Mesothelial cell of epicardium (in vitro differentiated cells): ENCODE data around the gene NEK11. TPM values are rescaled to one million over a fixed set of nuclear protein-coding genes. Genes with fewer than 3 reads are reported as not detected.

Source experiments
- DNase-seq, 2 experiments: peaks; one replicate each; pipeline ENCODE4 v3.0.0; 2021; ENCODE audit warnings: low spot score in 2 of 2; ENCODE audit not compliant: unreplicated experiment in 2 of 2
- H3K27ac Mint-ChIP-seq: 2 replicates; pipeline ENCODE4 v1.8.0; 2021; ENCODE audit warnings: mixed read lengths
- H3K27me3 Mint-ChIP-seq: 2 replicates; pipeline ENCODE4 v1.8.0; 2021; ENCODE audit warnings: low read depth, mixed read lengths
- H3K36me3 Mint-ChIP-seq: 2 replicates; pipeline ENCODE4 v1.8.0; 2021; ENCODE audit warnings: mixed read lengths
- H3K4me1 Mint-ChIP-seq: 2 replicates; pipeline ENCODE4 v1.8.0; 2021; ENCODE audit warnings: mixed read lengths
- H3K4me3 Mint-ChIP-seq: 2 replicates; pipeline ENCODE4 v1.8.0; 2021; ENCODE audit warnings: mild to moderate bottlenecking, moderate library complexity, mixed read lengths
- H3K9me3 Mint-ChIP-seq: 2 replicates; pipeline ENCODE4 v1.8.0; 2021; ENCODE audit warnings: mixed read lengths
- total RNA-seq: library from RNA; stranded (reverse); gene quantifications from 3 replicates; pipeline ENCODE4 v1.2.1, GENCODE V29; 2021
- TF ChIP-seq, protein P1 (sequence below): fragments of 200-600 bp; sonication (generic); IDR thresholded peaks from one replicate; pipeline ENCODE4 v1.5.0; 2021; ENCODE audit warnings: antibody characterized with exemption; ENCODE audit not compliant: unreplicated experiment

Gene NEK11
- total RNA-seq, 1 donor from 2014 or later: 11.3 TPM

DNA sequence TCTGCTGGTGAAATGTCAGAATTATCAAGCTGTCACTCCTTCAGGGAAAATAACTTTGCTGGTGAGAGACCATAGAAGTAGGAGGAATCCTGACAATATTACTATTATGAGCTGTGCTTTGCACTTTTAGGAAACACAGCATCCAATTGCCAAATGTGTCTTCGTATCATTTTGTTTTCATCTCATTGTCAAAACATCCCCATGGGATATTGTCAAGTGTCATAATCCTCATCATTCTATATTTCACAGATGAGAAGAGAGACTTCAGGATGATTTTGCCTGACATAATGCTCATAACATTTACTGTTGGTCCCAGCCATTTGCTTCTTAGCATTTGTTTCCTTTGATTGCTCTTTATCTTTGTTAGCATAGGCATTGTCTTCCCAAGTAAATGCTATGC, 234.4 kb downstream of the NEK11 start:
- TF ChIP-seq, protein P1, sequence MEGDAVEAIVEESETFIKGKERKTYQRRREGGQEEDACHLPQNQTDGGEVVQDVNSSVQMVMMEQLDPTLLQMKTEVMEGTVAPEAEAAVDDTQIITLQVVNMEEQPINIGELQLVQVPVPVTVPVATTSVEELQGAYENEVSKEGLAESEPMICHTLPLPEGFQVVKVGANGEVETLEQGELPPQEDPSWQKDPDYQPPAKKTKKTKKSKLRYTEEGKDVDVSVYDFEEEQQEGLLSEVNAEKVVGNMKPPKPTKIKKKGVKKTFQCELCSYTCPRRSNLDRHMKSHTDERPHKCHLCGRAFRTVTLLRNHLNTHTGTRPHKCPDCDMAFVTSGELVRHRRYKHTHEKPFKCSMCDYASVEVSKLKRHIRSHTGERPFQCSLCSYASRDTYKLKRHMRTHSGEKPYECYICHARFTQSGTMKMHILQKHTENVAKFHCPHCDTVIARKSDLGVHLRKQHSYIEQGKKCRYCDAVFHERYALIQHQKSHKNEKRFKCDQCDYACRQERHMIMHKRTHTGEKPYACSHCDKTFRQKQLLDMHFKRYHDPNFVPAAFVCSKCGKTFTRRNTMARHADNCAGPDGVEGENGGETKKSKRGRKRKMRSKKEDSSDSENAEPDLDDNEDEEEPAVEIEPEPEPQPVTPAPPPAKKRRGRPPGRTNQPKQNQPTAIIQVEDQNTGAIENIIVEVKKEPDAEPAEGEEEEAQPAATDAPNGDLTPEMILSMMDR: no peak
- Mint-ChIP-seq H3K27me3 (no peaks in the 10 kb centered on the region), H3K4me1 (no peaks in the 10 kb centered on the region), H3K36me3 (no peaks in the 10 kb centered on the region), H3K27ac (no peak overlapping the region), H3K9me3 (peaks cover 21% of the 10 kb centered on the region), H3K4me3 (no peak overlapping the region)
- no peak for DNase-seq

DNA sequence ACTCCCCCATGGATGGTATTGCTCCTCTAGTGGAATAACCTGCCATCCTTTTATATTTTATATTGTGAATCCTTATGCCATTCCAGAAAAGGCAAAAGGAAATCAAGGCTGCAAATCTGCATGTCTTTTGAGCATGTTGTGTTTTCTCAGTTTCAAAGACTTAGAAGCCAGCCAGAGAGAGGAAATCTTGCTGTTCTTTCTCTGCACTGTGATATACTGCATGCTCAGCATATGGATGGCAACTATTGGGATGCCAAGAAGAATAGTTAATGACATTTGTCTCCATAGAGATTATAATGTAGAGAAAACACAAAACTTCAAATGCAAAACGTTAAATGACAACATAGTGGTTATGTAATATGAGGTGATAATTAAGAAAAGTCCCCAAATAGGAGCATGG, 248.9 kb downstream of the NEK11 start:
- no peaks in the 10 kb centered on the region for H3K36me3 Mint-ChIP-seq
- H3K27me3 Mint-ChIP-seq: no peaks in the 10 kb centered on the region
- H3K9me3 Mint-ChIP-seq: no peaks in the 10 kb centered on the region
- H3K27ac Mint-ChIP-seq: no peak overlapping the region
- TF ChIP-seq, protein P1: no peak
- H3K4me1 Mint-ChIP-seq: peaks cover 3% of the 10 kb centered on the region
- DNase-seq: no peak
- H3K4me3 Mint-ChIP-seq: no peak overlapping the region

DNA sequence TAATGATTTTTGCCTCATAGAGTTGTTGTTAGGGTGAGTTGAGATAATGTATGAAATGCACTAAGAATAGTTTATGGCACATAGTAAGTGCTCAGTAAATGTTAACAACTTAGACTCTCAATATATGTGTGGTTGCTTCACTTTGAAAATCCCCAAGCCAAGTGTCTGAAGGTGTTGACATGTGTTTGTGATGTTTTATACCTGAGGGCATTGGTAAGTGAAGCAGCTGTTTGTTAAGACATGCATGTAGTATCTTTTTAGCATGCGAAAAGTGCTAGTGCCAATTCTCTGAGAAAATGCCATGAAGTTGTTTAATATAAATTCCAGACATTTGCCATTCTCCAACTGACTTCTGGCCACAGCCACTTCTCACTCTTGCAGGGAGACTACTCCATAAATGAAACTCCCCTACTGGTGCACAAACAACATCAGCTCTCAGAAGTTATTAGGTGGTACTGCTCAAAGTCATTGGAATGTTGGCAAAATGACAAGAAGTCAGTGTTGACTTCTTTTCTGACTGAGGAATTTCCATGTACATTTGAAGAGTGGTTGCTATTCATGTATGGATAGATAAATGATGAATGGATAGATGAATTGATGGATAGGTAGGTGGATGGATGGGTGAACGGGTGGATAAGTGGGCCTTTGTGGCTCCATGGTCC, 251.3 kb downstream of the NEK11 start:
- TF ChIP-seq, protein P1: no peak
- no peak for DNase-seq
- Mint-ChIP-seq H3K27ac (no peak overlapping the region), H3K36me3 (no peaks in the 10 kb centered on the region), H3K4me3 (no peak overlapping the region), H3K27me3 (peaks cover 6% of the 10 kb centered on the region), H3K9me3 (no peaks in the 10 kb centered on the region), H3K4me1 (peaks cover 3% of the 10 kb centered on the region)

DNA sequence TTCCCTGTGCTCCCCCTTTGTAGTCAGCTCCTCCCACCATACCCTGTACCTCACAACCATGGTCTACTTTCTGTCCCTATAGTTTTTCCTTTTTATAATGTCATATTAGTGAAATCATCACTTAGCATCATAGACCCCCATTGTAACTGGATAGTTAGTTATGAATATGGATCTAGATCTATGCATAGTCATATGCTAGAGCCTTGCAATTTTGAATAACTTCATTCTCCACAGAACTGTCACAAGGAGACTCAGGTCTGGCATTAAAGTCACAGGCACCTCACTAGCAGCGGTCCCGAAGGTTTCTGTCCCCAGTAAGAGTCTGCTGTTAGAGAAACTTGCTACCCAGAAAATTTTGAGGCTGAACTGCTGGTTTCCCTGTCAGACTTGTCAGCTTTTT, 252.9 kb downstream of the NEK11 start:
- Mint-ChIP-seq H3K27ac (no peak overlapping the region), H3K4me1 (peaks cover 3% of the 10 kb centered on the region), H3K4me3 (no peak overlapping the region), H3K27me3 (peaks cover 6% of the 10 kb centered on the region), H3K9me3 (no peaks in the 10 kb centered on the region), H3K36me3 (no peaks in the 10 kb centered on the region)
- TF ChIP-seq, protein P1: no peak
- DNase-seq: no peak

DNA sequence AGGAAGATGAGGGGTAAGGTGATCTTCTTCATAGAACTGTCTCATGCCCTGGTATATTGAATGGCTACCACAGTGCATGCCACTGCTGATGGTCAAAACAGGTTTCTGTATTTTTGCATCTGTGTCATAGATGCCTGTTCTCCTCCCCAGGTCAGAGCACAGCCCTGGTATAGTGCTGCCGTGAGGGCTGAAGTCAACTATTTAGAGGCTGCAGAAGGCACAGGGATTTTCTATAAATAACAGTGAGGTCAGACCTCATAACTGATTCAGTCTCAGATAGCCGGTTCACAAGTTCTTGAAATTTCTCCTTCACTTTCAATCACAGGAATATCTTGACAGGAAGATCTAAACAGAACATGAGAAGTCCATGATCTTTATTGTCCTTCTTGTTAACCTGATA, 255.7 kb downstream of the NEK11 start:
- TF ChIP-seq, protein P1: no peak
- H3K4me1 Mint-ChIP-seq: peaks cover 3% of the 10 kb centered on the region
- no peaks in the 10 kb centered on the region for H3K9me3 Mint-ChIP-seq
- H3K4me3 Mint-ChIP-seq: no peak overlapping the region
- H3K27me3 Mint-ChIP-seq: peaks cover 6% of the 10 kb centered on the region
- no peak for DNase-seq
- H3K27ac Mint-ChIP-seq: no peak overlapping the region
- H3K36me3 Mint-ChIP-seq: no peaks in the 10 kb centered on the region

DNA sequence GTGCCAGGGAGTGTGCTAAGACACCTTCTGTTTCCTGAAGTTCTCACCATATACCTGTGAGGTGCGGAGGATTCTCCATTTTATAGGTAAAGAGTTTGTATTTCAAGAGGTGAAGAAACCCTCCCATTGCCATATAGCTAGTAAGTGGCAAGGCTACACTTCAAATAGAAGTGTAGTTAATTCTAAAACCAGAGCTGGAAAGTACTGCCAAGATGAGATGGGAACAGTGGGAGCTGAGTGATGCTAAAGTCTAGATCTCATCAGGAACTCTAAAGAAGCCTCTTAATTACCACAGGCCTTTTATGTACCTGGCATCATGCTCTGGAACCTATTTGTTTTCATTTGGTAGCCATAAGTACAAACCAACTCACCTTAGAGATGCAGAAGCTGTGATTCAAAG, 256.3 kb downstream of the NEK11 start:
- Mint-ChIP-seq H3K27me3 (peaks cover 6% of the 10 kb centered on the region), H3K9me3 (no peaks in the 10 kb centered on the region), H3K4me3 (no peak overlapping the region), H3K36me3 (no peaks in the 10 kb centered on the region), H3K4me1 (peaks cover 3% of the 10 kb centered on the region), H3K27ac (no peak overlapping the region)
- TF ChIP-seq, protein P1: no peak
- no peak for DNase-seq
